Right lobe of liver (tissue), 6 donors: ENCODE data around the gene PRSS16. TPM values are rescaled to one million over a fixed set of nuclear protein-coding genes. Genes with fewer than 3 reads are reported as not detected.
"Not testable (repeated sequence)": the region's sequence is repeated elsewhere in the genome, so short reads cannot be mapped to it uniquely, and the experiment has no call there.

Experiments used
- ATAC-seq, 4 donors: fragments of 200-7000 bp; cut with Tn5 transposase; one replicate each; pipeline ENCODE4 v1.9.1; 2020; ENCODE audit warnings: mild to moderate bottlenecking in 4 of 4, moderate library complexity in 4 of 4
- DNase-seq, 3 donors: peaks; one replicate each; pipeline ENCODE4 v3.0.0-alpha.2; 2020
- H3K27ac ChIP-seq, 3 donors: fragments of 200-600 bp; one replicate each; pipeline ENCODE4 v1.8.0; 2022
- H3K27me3 ChIP-seq, 2 donors: fragments of 200-600 bp; one replicate each; pipeline ENCODE4 v1.8.0; 2022
- H3K36me3 ChIP-seq, 4 donors: fragments of 200-600 bp; sonication (generic) in 1 of 4; one replicate each; pipeline versions ENCODE4 v1.5.1 to v1.8.0; 2017 to 2022; ENCODE audit warnings: control low read depth in 1 of 4
- H3K4me1 ChIP-seq, 4 donors: fragments of 200-600 bp; sonication (generic) in 1 of 4; one replicate each; pipeline versions ENCODE4 v1.5.1 to v1.8.0; 2017 to 2022; ENCODE audit warnings: control low read depth in 1 of 4
- H3K4me3 ChIP-seq, 3 donors: fragments of 200-600 bp; one replicate each; pipeline ENCODE4 v1.8.0; 2022
- H3K9me3 ChIP-seq, 4 donors: fragments of 200-600 bp; sonication (generic) in 1 of 4; one replicate each; pipeline versions ENCODE4 v1.5.1 to v1.8.0; 2017 to 2022; ENCODE audit warnings: control low read depth in 1 of 4
- POLR2A ChIP-seq: fragments of 450-650 bp; IDR thresholded peaks from one replicate; pipeline ENCODE4 v1.6.1; 2017; ENCODE audit warnings: antibody characterized with exemption, mild to moderate bottlenecking
- WGBS: methylation state at CpG from one replicate; pipeline ENCODE4 v1.1.6; 2018; ENCODE audit warnings: low coverage, low lambda C conversion rate; ENCODE audit not compliant: insufficient coverage; ENCODE audit errors: missing lambda C conversion rate; 5-methylcytosine and 5-hydroxymethylcytosine counted together
- intact Hi-C, 2 donors: fragments of 100-400 bp; cut with DNase I; formaldehyde crosslinking; loops; one replicate each; pipeline versions ENCODE4 v1.11.2 to v1.14.1; 2022
- total RNA-seq, 6 experiments: library from RNA; depleted of rRNA in 2 of 6; stranded (reverse); fragments of >200 nt in 2 of 6; fragmentation: NEBNext Ultra II Directional in 3 of 6; extraction: Animal tissue kit (Norgen Biotek cat#: 25700) in 3 of 6; gene quantifications; one replicate each; pipeline versions ENCODE4 v1.1.0 to v1.2.4, GENCODE V29; 2016 to 2023
- TF ChIP-seq, protein P1 (sequence below), 4 donors: fragments of 200-600 bp in 3 of 4; fragments of 450-650 bp in 1 of 4; IDR thresholded peaks; one replicate each; pipeline versions ENCODE4 v1.5.1 to v1.8.0; 2016 to 2022; ENCODE audit warnings: antibody characterized with exemption in 4 of 4, mild to moderate bottlenecking in 2 of 4
- donor health status: DM: no; HTN: yes; CAD: no.
- donor health status: DM: no; HTN: no; CAD: no.
- donor health status: DM: no; HTN: no; CAD: no.
- donor health status: DM: no; HTN: yes; CAD: no.
- donor health status: DM: no; HTN: yes; CAD: no.

The PRSS16 gene
- total RNA-seq, 6 experiments from 2014 or later = 0.29 to 0.37 TPM; not detected in 4

DNA sequence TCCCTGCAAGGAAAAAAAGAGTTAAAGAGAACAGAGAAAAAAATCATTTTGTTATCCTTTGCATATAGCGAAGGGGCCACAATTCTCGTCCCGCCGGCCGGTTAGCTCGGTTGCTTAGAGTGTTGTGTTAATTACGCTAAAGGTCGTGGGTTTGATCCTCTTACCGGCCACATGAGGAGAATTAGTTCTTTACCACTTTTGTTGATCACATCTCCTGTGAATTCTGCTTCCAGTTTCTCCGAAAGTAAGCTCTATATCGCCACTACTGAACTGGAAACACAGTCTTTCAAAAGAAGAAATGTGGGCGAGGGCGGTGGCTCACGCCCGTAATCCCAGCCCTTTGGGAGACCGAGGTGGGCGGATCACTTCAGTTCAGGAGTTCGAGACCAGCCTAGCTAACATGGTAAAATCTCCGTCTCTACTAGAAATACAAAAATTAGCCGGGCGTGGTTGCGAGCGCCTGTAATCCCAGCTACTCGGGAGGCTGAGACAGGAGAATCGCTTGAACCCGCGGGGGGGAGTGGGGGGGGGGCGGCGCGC is 13.4 kb downstream of the PRSS16 start:
- TF ChIP-seq, protein P1, sequence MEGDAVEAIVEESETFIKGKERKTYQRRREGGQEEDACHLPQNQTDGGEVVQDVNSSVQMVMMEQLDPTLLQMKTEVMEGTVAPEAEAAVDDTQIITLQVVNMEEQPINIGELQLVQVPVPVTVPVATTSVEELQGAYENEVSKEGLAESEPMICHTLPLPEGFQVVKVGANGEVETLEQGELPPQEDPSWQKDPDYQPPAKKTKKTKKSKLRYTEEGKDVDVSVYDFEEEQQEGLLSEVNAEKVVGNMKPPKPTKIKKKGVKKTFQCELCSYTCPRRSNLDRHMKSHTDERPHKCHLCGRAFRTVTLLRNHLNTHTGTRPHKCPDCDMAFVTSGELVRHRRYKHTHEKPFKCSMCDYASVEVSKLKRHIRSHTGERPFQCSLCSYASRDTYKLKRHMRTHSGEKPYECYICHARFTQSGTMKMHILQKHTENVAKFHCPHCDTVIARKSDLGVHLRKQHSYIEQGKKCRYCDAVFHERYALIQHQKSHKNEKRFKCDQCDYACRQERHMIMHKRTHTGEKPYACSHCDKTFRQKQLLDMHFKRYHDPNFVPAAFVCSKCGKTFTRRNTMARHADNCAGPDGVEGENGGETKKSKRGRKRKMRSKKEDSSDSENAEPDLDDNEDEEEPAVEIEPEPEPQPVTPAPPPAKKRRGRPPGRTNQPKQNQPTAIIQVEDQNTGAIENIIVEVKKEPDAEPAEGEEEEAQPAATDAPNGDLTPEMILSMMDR (IDR thresholded peaks at IDR 0.05) = no peak
- TF ChIP-seq POLR2A = no peak
- H3K27ac ChIP-seq = no peak overlapping the region
- H3K27me3 ChIP-seq = peaks cover 0 to 10% of the 10 kb centered on the region in 2 donors
- H3K4me3 ChIP-seq = no peak overlapping the region
- ATAC-seq (no peak), DNase-seq (no peak)
- 8% methylated on average over 28 of the region's 30 CpGs for WGBS
- intact Hi-C loops = no loop called here
- no peaks in the 10 kb centered on the region for H3K4me1 ChIP-seq
- no peaks in the 10 kb centered on the region for H3K9me3 ChIP-seq
- H3K36me3 ChIP-seq = no peaks in the 10 kb centered on the region

DNA sequence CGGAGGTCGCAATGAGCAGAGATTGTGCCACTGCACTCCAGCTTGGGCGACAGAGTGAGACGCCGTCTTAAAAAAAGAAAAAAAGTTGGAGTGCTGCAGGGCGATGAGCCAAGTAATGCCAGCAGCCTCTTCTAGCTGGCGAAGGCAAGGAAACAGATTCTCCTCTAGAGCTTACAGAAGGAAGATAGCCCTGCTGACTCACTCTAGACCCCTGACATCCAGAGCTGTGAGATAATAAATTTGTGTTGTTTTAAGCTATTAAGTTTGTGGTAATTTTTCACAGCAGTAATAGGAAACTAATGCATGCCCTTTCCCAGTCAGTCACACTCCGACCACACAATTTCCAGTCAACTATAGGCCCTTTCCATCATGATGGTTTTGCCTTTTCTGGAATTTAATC is 16.4 kb downstream of the PRSS16 start:
- intact Hi-C loops = no loop called here
- WGBS = 53% methylated on average over 5 of the region's 8 CpGs
- Histone ChIP-seq H3K36me3 (no peaks in the 10 kb centered on the region), H3K9me3 (no peaks in the 10 kb centered on the region), H3K4me1 (no peaks in the 10 kb centered on the region), H3K4me3 (no peak overlapping the region), H3K27me3 (peaks cover 0 to 20% of the 10 kb centered on the region in 2 donors), H3K27ac (no peak overlapping the region)
- no peak for DNase-seq
- no peak for ATAC-seq
- TF ChIP-seq POLR2A = no peak
- TF ChIP-seq, protein P1 (IDR thresholded peaks at IDR 0.05) = no peak

DNA sequence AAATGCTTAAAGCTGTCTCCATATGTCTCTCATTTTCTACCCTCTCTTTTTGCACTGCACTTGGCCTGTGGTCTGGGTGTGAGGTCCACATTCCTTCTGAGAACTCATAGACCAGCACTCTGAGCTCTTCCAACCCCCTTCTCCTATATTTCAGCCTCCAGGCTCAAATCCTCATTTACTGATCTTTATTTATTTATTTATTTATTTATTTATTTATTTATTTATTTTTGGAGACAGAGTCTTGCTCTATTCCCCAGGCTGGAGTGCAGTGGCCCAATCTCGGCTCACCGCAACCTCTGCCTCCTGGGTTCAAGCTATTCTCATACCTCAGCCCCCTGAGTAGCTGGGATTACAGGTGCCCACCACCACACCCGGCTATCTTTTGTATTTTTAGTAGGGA is 19.5 kb downstream of the PRSS16 start:
- H3K36me3 ChIP-seq, H3K4me3 ChIP-seq, ATAC-seq, H3K27ac ChIP-seq, DNase-seq, intact Hi-C loops, H3K27me3 ChIP-seq, H3K4me1 ChIP-seq, H3K9me3 ChIP-seq: not testable (repeated sequence)
- 81% methylated on average over 3 of the region's 3 CpGs for WGBS

DNA sequence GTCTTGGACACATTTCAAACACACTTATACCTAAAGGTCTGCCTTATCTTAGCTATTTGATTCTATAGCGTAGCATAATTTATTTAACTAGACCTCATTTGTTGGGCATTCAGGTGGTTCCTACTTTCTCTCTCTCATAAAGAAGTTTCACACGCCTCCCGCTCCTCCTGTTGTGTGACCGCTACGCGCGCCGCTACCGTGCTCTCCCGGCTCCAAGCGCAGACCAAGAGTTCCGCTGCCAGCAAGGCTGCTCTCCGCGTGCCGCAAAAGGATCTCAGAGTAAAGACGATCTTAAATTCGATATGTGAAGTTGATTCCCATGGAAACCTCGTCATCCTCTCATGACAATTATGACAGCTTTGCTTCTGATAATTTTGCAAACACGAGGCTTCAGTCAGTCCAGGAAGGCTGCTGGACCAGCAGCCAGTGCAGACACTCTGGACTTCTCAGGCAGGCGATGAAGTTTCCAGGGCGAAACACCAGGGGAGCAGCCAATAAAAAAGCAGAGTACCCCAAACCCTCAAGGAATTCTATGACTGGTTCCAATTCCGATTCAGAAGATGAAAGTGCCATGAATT is 20.4 kb downstream of the PRSS16 start:
- no peak for TF ChIP-seq POLR2A
- intact Hi-C loops = no loop called here
- no peaks in the 10 kb centered on the region for H3K9me3 ChIP-seq
- DNase-seq = no peak
- peaks cover 0 to 10% of the 10 kb centered on the region in 2 donors for H3K27me3 ChIP-seq
- no peaks in the 10 kb centered on the region for H3K36me3 ChIP-seq
- no peak overlapping the region for H3K27ac ChIP-seq
- ATAC-seq = no peak
- WGBS = 11% methylated on average over 22 of the region's 22 CpGs
- no peaks in the 10 kb centered on the region for H3K4me1 ChIP-seq
- no peak overlapping the region for H3K4me3 ChIP-seq

DNA sequence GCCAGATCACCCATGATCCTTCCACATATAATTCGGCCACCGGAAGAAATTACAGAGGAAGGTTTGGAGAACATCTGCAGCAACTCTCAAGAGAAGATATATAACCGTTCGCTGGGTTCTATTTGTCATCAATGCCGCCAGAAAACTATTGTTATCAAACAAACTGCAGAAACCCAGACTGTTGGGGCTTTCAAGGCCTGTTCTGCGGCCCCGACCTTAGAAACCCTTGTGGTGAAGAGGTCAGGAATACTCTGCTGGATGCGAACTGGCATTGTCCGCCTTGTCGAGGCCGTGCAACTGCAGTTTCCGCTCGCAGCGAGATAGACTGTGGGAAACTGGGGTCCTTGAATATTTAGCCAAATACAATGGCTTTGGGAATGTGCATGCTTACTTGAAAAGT is 21.3 kb downstream of the PRSS16 start:
- Histone ChIP-seq H3K27ac (no peak overlapping the region), H3K9me3 (no peaks in the 10 kb centered on the region), H3K4me3 (no peak overlapping the region), H3K27me3 (peaks cover 0 to 12% of the 10 kb centered on the region in 2 donors), H3K36me3 (no peaks in the 10 kb centered on the region), H3K4me1 (no peaks in the 10 kb centered on the region)
- intact Hi-C loops = no loop called here
- ATAC-seq (no peak), DNase-seq (no peak)
- no peak for TF ChIP-seq POLR2A
- TF ChIP-seq, protein P1 (IDR thresholded peaks at IDR 0.05) = no peak
- WGBS = 64% methylated on average over 11 of the region's 14 CpGs
